GM19372 (cell line): Measurements from ENCODE around the gene IL16.
"Not testable (repeated sequence)": the region's sequence is repeated elsewhere in the genome, so short reads cannot be mapped to it uniquely, and the experiment has no call there.

ENCODE experiments used
- ATAC-seq: cut with Tn5 transposase; IDR thresholded peaks from one replicate; pipeline ENCODE4 v1.9.1; 2021; ENCODE audit warnings: mild to moderate bottlenecking, low read depth, moderate library complexity; ENCODE audit not compliant: unreplicated experiment

Gene IL16

DNA sequence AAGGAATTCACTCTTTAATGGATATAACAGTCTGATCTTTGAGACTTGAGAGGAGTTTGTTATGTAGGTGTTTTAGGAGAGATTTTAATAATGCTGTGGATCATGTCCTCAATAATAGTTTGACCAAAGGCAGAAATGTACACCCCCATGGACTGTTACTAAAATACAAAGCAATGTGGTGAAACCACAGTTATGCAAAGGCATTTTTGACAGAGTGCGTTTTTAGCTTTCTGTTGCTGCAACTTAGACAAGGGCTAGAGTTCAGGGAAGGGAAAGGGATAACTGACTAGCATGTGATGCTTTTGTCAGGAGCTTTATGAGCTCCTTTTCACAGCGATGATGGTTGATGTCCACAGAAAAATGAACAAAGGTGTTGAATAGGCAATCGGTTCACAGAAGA is 130.8 kb downstream of the IL16 start:
- no peak for ATAC-seq

DNA sequence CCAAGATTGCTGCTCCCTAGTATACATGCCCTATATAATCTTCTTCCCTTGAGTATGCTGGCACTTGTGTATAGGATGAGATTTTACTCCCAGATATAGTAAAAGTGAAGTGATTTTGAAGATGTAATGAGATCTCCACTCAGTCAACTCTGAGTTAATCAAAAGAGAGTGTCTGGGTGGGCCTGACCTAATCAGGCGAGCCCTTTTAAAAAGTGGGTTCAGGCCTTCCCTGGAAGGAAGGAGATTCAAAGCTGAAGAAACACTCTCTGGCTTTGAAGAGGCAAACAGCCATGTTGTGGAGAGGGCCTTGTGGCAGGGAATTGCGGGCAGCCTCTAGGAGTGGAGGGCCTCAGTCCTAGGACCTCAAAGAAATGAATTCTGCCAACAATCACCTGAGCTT is 132.8 kb downstream of the IL16 start:
- no peak for ATAC-seq

DNA sequence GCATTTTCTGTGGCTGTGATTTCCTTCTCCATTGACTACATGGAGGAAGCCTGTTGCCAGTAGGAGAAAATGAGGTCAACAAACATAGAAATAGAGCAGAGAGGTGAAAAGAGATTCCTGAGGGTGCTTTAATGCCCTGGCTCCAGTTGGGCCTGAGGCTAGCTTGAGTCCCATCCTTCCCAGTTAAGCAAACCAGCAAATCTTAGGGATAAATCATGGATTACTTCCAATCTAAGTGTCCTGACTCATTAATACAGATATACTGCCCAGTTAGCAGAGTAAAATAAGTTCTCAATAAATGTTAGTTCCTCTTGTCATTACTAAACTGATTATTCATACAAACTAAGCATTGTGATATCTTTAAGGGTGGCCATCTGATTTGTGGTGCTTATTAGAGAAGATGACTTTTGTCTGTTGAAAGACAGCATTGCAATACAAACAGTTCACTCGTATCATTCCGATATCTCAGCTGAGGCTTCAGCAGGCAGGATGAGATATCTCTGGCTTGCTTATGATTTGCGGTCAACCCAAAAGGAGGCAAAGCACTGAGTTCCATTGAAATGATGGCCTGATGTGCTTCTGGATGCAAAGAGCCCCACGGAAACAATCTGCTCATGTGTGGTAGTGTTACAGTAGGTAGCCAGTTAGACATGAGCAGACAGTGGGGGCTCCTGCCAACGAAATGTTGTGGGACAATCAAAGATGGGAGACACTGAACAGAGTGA is 133.8 kb downstream of the IL16 start:
- ATAC-seq: no peak

DNA sequence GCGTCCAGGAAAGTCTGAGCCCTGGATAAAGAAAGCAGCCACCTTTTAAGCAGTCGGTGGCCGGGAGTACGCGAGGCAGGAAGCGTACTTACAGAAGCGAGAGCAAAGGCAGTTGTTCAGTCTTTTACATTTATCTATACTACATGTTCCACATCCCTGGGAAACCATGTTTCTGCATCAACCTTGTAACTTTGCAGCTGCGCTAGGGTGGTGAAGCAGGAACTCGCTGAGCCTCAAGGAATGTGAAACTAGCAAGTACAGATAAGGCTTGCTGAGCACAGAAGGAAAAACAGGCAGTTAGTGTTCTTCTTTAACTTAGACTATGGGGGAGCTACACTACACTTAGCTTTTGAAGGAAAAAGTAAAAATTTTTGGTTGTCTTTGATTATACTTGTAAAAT is 134.5 kb downstream of the IL16 start:
- not testable (repeated sequence) for ATAC-seq

DNA sequence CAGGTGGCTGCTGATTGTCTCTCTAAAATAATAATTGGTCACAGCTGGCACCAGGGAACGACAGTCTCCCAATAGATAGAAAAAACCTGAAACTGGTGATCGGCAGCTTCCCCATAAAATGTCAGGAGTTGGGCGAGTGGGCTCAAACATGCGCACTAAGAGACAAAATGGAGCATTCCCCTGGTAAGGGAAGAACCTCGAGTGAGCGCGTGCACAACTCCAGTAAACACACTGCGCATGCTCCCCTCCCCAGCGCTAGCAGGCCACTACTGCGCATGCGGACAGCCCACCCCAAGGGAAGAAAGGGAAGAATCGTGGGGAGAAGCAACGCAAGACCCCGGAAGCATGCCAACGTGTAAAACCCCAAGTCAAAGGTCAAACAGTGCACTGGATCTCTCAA is 134.9 kb downstream of the IL16 start:
- ATAC-seq: no peak

DNA sequence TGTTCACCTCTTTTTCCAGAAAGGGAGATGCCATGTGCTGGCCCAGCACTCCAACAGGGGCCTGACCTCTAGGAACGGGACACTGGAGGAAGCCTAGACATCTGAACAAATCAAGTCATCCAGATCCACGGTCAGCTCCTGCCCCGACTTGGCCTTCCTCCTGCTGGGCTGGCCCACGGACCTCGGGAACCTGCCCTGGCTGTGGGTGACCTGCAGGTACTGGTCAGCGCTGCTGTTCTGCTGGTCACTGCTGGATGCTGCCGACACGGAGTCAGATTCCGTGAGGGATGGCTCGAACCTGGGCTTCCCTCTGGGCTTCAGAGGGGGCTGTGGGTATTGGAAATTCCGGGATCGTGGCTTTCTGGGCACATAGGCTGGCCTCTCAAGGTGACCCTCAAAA is 135.6 kb downstream of the IL16 start:
- ATAC-seq: no peak

DNA sequence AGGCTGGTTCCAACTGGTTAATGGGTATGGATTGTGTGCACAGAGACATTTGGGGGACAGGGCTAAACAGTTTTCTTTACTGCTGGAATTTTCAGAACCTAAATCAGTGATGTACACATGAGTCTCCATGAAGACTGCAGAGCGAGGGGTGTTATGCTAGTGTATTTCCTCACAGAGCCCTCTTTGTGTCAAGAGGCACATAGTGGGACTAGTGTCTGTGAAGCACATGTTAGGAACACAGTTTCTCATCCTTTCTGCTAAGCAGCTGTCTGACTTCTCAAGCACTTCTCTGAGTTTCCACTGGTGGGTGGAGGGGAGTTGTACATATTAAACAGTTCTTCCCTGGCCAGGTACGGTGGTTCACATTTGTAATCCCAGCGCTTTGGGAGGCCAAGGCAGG is 136.7 kb downstream of the IL16 start:
- ATAC-seq: no peak

DNA sequence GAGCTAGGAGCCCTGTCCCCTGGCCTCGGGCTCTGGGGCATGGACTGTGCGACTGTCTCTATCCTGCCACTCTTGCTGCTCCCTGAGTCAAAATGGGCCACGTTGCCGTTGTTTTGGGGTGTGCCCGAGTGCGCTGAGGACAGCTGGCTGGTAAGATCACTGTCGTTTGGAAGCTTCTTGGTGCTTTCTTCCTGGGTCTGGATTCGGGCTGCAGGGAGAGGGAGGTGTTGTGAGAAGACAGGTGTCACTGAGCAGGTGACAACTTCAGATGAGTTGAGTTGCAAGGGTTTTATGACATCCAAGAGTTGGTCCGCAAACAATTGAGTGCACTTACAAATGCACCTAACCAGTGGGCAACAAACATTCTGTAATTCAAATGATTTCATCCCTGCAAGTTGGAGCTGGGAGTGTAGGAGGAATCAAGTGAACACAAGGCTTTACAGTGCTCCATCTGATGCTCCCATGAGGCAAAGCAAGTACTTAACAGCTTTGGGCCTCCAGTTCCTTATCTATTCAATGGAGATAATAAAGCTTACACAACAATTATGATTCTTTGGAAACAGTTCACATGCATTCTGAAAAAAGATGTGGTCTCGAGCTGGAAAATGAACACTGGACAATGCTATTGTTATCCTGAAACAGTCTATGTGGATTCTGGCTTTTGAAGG is 138.2 kb downstream of the IL16 start:
- no peak for ATAC-seq

DNA sequence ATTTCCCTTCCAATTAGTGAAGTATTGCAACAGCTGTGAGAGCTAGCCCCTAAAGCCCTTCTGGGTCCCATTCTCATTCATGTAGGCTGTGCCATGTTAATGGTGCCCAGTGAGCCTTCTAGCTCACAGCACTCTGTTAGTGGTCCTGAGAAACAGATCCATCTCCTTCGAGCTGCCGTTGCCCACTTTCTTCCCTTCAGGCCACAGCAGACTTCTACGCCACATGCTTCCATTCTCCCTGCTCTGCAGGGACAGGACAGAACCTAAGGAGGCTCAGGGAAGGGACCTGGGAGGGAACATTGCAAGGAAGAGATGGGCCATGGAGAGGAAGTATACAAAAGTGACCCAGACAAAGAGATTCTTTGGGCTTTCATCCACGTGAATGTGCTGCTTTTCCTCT is 139.0 kb downstream of the IL16 start:
- ATAC-seq: no peak

DNA sequence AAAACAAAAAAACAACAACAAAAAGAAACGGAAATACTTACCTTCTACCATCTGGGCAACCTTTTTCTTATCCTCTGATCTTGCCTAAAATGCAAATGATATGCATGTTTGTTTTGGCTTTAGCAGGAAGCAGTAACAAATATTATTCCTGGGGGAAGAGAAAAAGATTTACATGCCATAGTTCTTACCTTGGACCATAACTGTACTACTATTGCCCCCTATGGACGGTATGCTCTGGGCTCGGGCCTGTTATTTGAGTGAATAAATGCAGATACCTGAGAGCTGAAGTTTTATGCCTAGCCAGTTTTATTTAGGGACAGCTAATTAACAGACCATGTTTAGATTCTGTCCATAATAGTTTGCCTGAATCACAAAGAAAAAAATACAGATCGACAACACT is 139.9 kb downstream of the IL16 start:
- no peak for ATAC-seq

DNA sequence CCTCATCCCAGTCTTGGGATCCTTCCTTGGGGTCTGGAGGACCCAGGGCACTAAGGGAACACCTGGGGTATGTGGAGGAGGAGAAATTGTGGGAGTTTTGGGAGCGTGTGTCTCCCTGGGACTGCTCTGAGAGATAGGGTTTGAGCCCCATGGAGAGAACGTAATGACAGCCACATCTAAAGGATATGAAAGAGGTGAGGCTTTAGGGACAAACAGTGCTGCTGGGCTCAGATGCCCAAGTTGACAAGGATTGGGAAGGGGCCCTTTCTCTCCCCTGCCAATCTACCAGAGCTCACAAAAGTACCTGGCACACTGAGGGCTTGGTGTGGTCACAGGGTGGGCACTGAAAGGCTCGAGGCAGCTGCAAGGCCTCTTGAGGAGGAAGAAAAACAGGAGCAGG is 140.6 kb downstream of the IL16 start:
- ATAC-seq: no peak

DNA sequence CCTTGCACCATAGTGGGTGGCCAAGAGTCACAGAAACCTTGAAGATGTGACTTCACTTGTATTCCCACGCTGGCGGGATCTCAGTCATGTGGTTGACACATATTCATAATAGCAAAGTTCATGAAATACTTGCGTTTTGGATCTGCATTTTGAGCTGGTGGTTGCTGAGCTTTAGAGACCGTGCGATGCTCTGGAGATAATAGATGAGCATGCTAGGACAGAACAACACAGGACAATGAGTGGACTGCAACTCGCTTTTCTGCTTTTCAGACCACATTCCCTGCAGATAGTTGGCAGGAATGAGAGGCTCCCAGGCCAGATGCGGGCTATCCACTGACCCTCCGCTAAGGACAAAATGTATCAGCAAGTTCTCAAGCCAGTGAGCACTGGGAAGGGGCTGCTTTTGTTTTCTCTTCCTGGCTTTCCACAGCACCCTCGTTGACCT is 141.1 kb downstream of the IL16 start:
- no peak for ATAC-seq

DNA sequence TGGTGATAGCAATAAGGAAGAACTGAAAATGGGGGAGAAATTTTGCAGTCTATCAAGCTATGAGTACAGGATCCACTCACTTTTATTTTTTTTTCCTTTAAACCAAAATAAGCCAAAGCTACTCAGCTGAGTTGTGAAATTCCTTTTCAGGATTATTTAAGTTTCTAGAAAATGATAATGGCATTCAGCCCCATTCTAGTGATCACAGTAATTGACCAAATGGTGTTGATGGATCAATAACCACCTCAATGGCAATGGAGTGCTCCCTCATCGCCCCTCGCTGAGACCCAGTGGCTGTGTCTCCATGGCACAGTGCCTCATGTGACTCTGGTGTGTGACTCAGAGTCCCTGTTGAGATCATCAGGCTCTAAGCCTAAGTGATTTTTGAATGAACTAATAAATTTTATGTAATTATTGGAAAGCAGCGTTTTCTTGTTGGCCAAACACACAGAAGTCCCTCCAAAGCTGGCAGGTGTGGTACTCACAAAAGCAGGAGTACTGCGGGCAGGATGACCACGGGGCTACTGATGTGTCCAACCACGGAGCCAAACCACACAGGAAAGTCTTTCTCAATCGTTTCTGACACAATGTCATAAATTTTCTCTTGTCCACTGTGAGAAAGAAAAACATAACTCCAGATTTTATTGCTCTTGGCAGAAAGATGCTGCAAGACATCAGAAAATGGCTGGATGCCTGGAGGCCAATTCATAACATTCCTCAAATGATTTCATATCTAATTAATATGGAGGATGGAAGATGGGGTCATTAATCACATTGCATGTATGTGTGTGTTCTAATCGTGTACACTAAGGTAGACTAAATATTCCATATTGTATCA is 141.7 kb downstream of the IL16 start:
- ATAC-seq: no peak

DNA sequence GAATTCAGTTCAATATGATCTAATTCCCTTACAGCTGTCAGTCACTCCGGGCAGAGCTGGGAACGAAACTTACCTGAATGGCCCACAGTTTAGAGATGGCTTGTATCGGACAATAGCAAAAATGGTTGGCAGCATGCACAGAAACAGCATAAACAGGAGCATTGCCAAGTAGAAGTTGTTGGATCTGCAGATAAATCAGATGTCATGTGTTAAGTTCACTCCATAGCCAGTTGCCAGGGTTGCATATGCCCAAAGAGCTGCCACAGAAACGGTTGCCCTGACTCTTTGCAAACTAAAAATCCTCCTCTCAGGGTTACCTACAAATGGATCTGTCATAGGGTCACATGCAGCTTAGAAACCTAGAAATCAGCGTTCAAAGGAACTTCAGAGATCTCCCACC is 142.6 kb downstream of the IL16 start:
- ATAC-seq: no peak

DNA sequence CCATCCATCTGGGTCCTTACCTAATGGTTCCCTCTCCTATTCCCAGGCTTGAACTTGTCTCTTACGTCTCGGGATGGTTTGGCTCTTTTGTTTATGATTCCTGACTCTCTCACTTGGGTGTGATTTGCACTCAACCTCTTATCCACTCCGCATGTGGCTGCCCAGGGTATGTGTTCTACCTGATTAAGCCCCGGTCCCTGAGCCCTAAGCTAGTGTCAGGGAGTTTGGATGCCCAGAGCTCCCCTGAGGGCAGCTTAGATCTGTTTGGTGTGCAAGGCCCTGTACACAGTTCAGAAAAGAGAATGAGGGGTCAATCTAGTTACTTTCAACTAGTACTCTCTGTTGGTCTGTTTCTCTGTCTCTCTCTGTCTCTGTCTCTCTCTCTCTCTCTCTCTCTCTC is 143.2 kb downstream of the IL16 start:
- ATAC-seq: no peak

DNA sequence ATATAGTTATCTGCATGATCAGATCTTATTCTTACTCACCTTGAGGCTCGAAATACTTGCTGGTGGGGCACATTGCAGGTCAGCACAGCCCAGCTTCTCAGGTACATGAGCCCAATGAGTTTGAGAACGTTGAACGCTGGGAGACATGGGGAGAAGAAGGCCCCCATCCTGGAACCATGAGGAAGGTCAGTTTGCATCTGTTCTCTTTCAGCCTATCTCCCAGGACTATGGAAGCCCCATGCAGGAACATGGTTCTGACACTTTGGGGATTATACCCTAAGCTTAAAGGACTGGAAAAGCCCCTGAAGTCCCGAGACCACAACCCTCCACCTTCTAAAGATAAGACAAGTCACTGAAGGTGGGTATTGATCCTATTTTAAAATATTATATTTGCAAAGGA is 144.7 kb downstream of the IL16 start:
- no peak for ATAC-seq

DNA sequence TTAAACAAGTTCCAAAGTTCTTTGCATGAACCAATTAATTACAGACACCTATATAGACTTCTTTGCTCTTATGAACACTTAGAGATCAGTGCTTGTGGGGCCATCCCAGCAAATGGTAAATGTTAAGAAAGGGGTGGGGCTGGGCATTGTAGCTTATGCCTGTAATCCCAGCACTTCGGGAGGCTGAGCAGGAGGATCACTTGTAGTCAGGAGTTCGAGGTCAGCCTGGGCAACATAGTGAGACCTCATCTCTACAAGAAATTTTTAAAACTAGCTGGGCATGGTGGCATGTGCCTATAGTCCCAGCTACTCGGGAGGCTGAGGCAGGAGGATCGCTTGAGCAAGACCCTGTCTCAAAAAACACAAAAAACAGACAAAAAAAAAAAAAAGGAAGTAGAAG is 146.7 kb downstream of the IL16 start:
- ATAC-seq: no peak

DNA sequence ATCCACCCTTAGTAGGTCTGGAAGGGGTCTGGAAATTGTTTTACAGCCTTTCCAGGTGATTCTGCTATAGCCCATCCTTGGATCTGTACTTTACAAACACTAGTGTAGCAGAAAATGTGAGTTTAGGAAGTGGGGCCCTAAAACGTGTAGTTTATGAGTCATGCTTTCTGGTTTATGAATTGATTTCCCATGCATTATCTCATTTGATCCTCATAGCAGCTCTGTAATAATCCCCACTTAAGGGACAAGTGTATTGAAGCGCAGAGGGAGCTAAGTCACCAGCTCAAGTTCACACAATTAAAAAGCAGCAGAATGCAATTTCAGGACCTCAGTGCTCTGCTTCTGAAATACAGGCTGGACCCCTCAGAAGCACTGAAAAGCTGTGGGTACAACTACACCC is 149.9 kb downstream of the IL16 start:
- ATAC-seq: no peak

DNA sequence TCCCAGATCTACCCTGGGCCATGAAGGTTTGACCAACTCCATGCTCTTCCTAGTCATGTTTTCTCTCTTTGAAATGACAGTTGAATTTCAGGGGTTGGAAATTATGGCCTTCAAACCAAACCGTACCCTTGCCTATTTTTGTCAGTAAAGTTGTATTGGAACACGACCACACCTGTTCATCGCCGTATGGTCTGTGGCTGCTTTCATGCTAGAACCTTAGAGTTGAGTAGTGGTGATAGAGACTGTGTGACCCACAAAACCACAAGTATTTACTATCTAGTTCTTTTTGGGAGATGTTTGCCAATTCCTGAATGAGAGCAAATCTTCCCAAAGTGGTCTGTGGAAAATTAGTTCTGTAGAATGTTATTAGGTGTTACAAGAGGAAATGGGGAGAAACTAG is 151.2 kb downstream of the IL16 start:
- no peak for ATAC-seq

DNA sequence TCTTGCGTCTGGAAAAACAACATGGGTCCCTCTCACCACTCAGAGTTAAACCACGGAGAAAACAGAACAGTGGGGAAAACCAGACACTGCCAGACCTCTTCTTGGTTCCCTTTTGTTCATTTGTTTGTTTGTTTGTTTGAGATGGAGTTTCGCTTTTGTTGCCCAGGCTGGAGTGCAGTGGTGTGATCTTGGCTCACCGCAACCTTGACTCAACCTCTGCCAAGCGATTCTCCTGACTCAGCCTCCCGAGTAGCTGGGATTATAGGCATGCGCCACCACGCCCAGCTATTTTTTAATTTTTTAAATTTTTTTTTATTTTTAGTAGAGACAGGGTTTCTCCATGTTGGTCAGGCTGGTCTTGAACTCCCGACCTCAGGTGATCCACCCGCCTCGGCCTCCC is 152.0 kb downstream of the IL16 start:
- not testable (repeated sequence) for ATAC-seq

DNA sequence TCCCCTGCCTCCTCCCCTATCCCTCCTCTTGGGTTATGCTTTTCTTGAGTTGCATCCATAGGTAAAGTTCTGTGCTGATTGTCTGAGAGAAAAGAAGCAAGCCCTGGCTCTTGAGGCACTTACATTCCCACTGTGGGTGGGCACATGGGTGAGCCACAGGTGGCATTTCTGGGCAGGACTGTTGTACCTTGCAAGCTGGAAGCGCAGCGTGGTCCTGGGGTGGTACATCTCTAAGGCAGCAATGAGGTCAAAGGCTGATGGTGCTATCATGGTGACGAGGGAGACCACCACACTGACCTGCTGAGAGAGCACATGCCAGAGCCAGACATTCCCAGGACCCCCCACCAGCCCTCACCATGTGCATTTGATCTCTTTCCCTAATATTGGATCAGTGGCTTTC is 152.6 kb downstream of the IL16 start:
- ATAC-seq: no peak

DNA sequence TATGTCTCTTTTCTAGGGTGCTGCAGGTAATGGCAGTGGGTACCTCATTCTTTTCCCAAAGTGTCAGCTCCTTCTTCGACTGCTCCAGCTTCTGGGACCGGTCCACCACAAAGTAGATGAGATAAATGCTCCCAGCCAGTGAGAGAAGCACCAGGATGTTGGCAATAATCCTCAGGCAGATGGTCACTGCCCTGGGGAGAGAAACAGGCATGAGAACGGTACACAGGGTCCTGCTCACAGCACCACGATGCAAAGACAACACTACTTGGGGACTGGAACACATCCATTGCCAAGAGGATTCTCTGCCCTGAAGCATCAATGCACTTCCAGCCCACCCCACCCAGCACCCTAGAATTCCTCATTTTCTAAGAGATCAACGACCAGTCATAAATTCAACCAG is 155.0 kb downstream of the IL16 start:
- ATAC-seq: no peak
